C4-2B (cell line): ENCODE results near the gene CCR6.

Experiments
- ZFX ChIP-seq: fragments of 450-650 bp; IDR thresholded peaks from 2 replicates; pipeline ENCODE4 v1.6.1; 2017
- TF ChIP-seq, protein P1 (sequence below): fragments of 450-650 bp; conservative IDR thresholded peaks from 2 replicates; pipeline ENCODE4 v1.5.1; 2017; ENCODE audit warnings: mild to moderate bottlenecking

DNA sequence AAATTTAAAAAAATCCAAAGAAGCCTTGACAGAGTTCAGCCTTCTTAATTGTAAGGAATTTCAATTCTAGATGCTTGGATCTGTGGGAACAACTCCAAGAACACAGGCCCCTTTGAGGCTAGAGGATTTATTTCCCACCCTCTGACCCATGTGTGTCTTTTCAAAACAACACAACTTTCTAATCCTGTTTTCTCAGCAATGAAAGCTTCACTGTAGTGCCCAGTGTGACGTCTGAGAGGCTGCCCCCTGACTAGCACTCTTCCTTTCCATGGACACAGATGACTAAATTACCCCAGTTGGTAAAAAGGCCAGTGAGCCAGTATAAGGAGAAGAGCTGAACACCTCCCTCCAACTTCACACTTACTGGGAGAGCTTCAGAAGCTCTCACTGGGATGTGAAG is 16.5 kb upstream of the CCR6 start:
- TF ChIP-seq, protein P1, sequence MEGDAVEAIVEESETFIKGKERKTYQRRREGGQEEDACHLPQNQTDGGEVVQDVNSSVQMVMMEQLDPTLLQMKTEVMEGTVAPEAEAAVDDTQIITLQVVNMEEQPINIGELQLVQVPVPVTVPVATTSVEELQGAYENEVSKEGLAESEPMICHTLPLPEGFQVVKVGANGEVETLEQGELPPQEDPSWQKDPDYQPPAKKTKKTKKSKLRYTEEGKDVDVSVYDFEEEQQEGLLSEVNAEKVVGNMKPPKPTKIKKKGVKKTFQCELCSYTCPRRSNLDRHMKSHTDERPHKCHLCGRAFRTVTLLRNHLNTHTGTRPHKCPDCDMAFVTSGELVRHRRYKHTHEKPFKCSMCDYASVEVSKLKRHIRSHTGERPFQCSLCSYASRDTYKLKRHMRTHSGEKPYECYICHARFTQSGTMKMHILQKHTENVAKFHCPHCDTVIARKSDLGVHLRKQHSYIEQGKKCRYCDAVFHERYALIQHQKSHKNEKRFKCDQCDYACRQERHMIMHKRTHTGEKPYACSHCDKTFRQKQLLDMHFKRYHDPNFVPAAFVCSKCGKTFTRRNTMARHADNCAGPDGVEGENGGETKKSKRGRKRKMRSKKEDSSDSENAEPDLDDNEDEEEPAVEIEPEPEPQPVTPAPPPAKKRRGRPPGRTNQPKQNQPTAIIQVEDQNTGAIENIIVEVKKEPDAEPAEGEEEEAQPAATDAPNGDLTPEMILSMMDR, result no peak
- TF ChIP-seq ZFX, result no peak
